Natural killer cell (primary cell): ENCODE results near the gene SULT4A1. TPM values are rescaled to one million over a fixed set of nuclear protein-coding genes. Genes with fewer than 3 reads are reported as not detected.

ENCODE experiments used
- ATAC-seq, 3 donors: fragments of 150-1000 bp in 2 of 3; fragments of 200-7000 bp in 1 of 3; cut with Tn5 transposase; 1 replicate in 1 of 3; 2 replicates in 2 of 3; pipeline ENCODE4 v1.10.0; 2021; ENCODE audit warnings: mild to moderate bottlenecking in 2 of 3, moderate library complexity in 2 of 3
- DNase-seq, 2 donors: peaks; one replicate each; pipeline versions ENCODE4 v3.0.0 to v3.0.0-alpha.2; 2013 to 2021; ENCODE audit warnings: mixed read lengths in 1 of 2
- H3K27ac ChIP-seq: one replicate; pipeline ENCODE4 v1.5.1; 2013; ENCODE audit warnings: mild to moderate bottlenecking, low read length
- H3K27me3 ChIP-seq: one replicate; pipeline ENCODE4 v1.6.1; 2013; ENCODE audit warnings: low read length; ENCODE audit not compliant: control insufficient read depth, insufficient read depth
- H3K36me3 ChIP-seq: one replicate; pipeline ENCODE4 v1.6.1; 2013; ENCODE audit warnings: low read length; ENCODE audit not compliant: control insufficient read depth, insufficient read depth
- H3K4me1 ChIP-seq: one replicate; pipeline ENCODE4 v1.6.1; 2013; ENCODE audit warnings: low read length; ENCODE audit not compliant: control insufficient read depth, insufficient read depth
- H3K4me3 ChIP-seq: one replicate; pipeline ENCODE4 v1.5.1; 2013; ENCODE audit warnings: low read length
- H3K9me3 ChIP-seq: one replicate; pipeline ENCODE4 v1.6.1; 2013; ENCODE audit warnings: low read length; ENCODE audit not compliant: control insufficient read depth, insufficient read depth
- H3K27ac Mint-ChIP-seq, 2 donors: one replicate each; pipeline ENCODE4 v1.8.0; 2022; ENCODE audit warnings: mild to moderate bottlenecking in 2 of 2, mixed read lengths in 2 of 2, moderate library complexity in 1 of 2
- H3K27me3 Mint-ChIP-seq, 2 donors: one replicate each; pipeline ENCODE4 v1.8.0; 2022; ENCODE audit warnings: low read depth in 2 of 2, mixed read lengths in 2 of 2
- H3K36me3 Mint-ChIP-seq: one replicate; pipeline ENCODE4 v1.8.0; 2022; ENCODE audit warnings: mixed read lengths
- H3K4me1 Mint-ChIP-seq, 2 donors: one replicate each; pipeline ENCODE4 v1.8.0; 2022; ENCODE audit warnings: mixed read lengths in 2 of 2
- H3K4me3 Mint-ChIP-seq: one replicate; pipeline ENCODE4 v1.8.0; 2022; ENCODE audit warnings: mild to moderate bottlenecking, moderate library complexity, mixed read lengths
- H3K9me3 Mint-ChIP-seq, 2 donors: one replicate each; pipeline ENCODE4 v1.8.0; 2022; ENCODE audit warnings: mixed read lengths in 2 of 2
- CTCF ChIP-seq: fragments of 200-600 bp; IDR thresholded peaks from one replicate; pipeline ENCODE4 v1.8.0; 2022; ENCODE audit warnings: antibody characterized with exemption
- WGBS: methylation state at CpG from one replicate; pipeline ENCODE4 v1.1.7; 2013; ENCODE audit warnings: missing lambda C conversion rate; ENCODE audit not compliant: insufficient coverage; 5-methylcytosine and 5-hydroxymethylcytosine counted together
- intact Hi-C: fragments of 100-400 bp; cut with micrococcal nuclease; formaldehyde crosslinking; loops from one replicate; pipeline ENCODE4 v1.14.2; 2022
- total RNA-seq, 4 donors: library from RNA; stranded (reverse); fragments of 120-200 nt in 1 of 4; gene quantifications; one replicate each; pipeline versions ENCODE4 v1.2.3 to v1.2.4, GENCODE V29; 2013 to 2022

SULT4A1 gene
- total RNA-seq, 3 donors from 2014 or later (not counting 1 experiment from before 2014, with no cell fraction given), result not detected

- H3K4me1 ChIP-seq, result peaks cover 3% of the 10 kb centered on the region
- Mint-ChIP-seq H3K9me3 (no peaks in the 10 kb centered on the region), H3K27me3 (peaks cover 8 to 18% of the 10 kb centered on the region in 2 donors), H3K4me3 (no peak overlapping the region), H3K36me3 (no peaks in the 10 kb centered on the region), H3K4me1 (no peaks in the 10 kb centered on the region), H3K27ac (no peak overlapping the region)
- WGBS, result 44% methylated on average over 11 of the region's 11 CpGs
- no peak for TF ChIP-seq CTCF
- ATAC-seq (no peak), DNase-seq (no peak)
- H3K27me3 ChIP-seq, result peaks cover 3% of the 10 kb centered on the region
- intact Hi-C loops, result no loop called here
- no peaks in the 10 kb centered on the region for H3K36me3 ChIP-seq
- H3K9me3 ChIP-seq, result no peaks in the 10 kb centered on the region
- no peak overlapping the region for H3K4me3 ChIP-seq
- no peak overlapping the region for H3K27ac ChIP-seq
These were observed 33.8 kb upstream of the SULT4A1 start for GRCh38 chr22:43895986-43896645.

- H3K9me3 ChIP-seq, result no peaks in the 10 kb centered on the region
- WGBS, result 76% methylated on average over 4 of the region's 5 CpGs
- no peak for ATAC-seq
- no peak overlapping the region for H3K4me3 ChIP-seq
- H3K27ac Mint-ChIP-seq, result no peak overlapping the region
- peaks cover 13 to 22% of the 10 kb centered on the region in 2 donors for H3K27me3 Mint-ChIP-seq
- DNase-seq, result no peak
- no peak for TF ChIP-seq CTCF
- H3K27me3 ChIP-seq, result peaks cover 6% of the 10 kb centered on the region
- no peaks in the 10 kb centered on the region for H3K36me3 ChIP-seq
- intact Hi-C loops, result no loop called here
- H3K27ac ChIP-seq, result no peak overlapping the region
- no peaks in the 10 kb centered on the region for H3K36me3 Mint-ChIP-seq
- peaks cover 3% of the 10 kb centered on the region for H3K4me1 ChIP-seq
- H3K4me3 Mint-ChIP-seq, result no peak overlapping the region
- H3K4me1 Mint-ChIP-seq, result no peaks in the 10 kb centered on the region
- no peaks in the 10 kb centered on the region for H3K9me3 Mint-ChIP-seq
These were observed 31.8 kb upstream of the SULT4A1 start for GRCh38 chr22:43894122-43894521.

GRCh38 chr22:43893266-43893665 is 31.0 kb upstream of the SULT4A1 start:
- peaks cover 3% of the 10 kb centered on the region for H3K4me1 ChIP-seq
- no peak overlapping the region for H3K4me3 ChIP-seq
- no peaks in the 10 kb centered on the region for H3K9me3 Mint-ChIP-seq
- H3K27me3 Mint-ChIP-seq, result peaks cover 19 to 24% of the 10 kb centered on the region in 2 donors
- no peak for TF ChIP-seq CTCF
- WGBS, result 75% methylated on average over 5 of the region's 5 CpGs
- no peaks in the 10 kb centered on the region for H3K4me1 Mint-ChIP-seq
- H3K27ac Mint-ChIP-seq, result no peak overlapping the region
- no peaks in the 10 kb centered on the region for H3K36me3 Mint-ChIP-seq
- no peaks in the 10 kb centered on the region for H3K9me3 ChIP-seq
- H3K27me3 ChIP-seq, result peaks cover 6% of the 10 kb centered on the region
- H3K4me3 Mint-ChIP-seq, result no peak overlapping the region
- H3K36me3 ChIP-seq, result no peaks in the 10 kb centered on the region
- no peak overlapping the region for H3K27ac ChIP-seq
- intact Hi-C loops, result no loop called here
- ATAC-seq (no peak), DNase-seq (no peak)
